Measurements from ENCODE around the gene PLOD3. TPM values are rescaled to one million over a fixed set of nuclear protein-coding genes. Genes with fewer than 3 reads are reported as not detected.

Gene PLOD3
- total and polyA plus RNA-seq, 2 donors (not counting 3 experiments of a cell fraction or from before 2014, with no cell fraction given) = 143 to 170 TPM

GRCh38 chr7:101175664-101176063, 41.7 kb downstream of the PLOD3 start:
- BruUV-seq (replicated peaks) = no TSS peak

GRCh38 chr7:101174322-101174854, 43.0 kb downstream of the PLOD3 start:
- H3K27ac ChIP-seq (ENCODE audit: insufficient read depth, low read depth, low read length) = no peak overlapping the region
- no peak for FAIRE-seq
- no TSS peak for BruUV-seq (replicated peaks)
- dilution Hi-C loops (cut with MboI; ENCODE audit: extremely low pct_ligation_motif_present, low sequenced_read_pairs) (no loop called here), intact Hi-C loops (cut with micrococcal nuclease) (loop anchor here (10.0 kb wide), 1 partner anchor 560 kb away; no protein-coding TSS in a partner anchor)
- TF ChIP-seq EZH2 (IDR thresholded peaks at IDR 0.05; ENCODE audit: borderline replicate concordance, low read depth, low read length, severe bottlenecking) (peak; percentile 61), GATA2 (IDR thresholded peaks at IDR 0.05; ENCODE audit: insufficient read depth, insufficient read length, low read depth, low read length) (no peak)
- ChIA-PET POLR2A (no interaction called here), CTCF (interaction anchor here (1.3 to 6.3 kb wide), 4 partner anchors 10 to 108 kb away, joined by 4 to 39 read pairs (median 13); no protein-coding TSS in a partner anchor)
- no peaks in the 10 kb centered on the region for H3K9me3 ChIP-seq (replicated peaks; ENCODE audit: control insufficient read depth, insufficient read depth, low read length)
- H2AFZ ChIP-seq (ENCODE audit: low read depth, low read length) = no peak overlapping the region
- H3K36me3 ChIP-seq (ENCODE audit: control insufficient read depth in 2 of 2, extremely low read depth in 1 of 2, insufficient read depth in 2 of 2, low read length in 2 of 2) = no peaks in the 10 kb centered on the region
- no peak overlapping the region for H3K9ac ChIP-seq (replicated peaks; ENCODE audit: extremely low read depth, insufficient read depth, low read length)
- peaks cover 79 to 84% of the 10 kb centered on the region in 2 experiments for H3K27me3 ChIP-seq (ENCODE audit: control insufficient read depth in 2 of 2, insufficient read depth in 2 of 2, low read length in 2 of 2)
- H3K4me1 ChIP-seq (ENCODE audit: control insufficient read depth, extremely low read depth, insufficient read depth, low read length) = no peaks in the 10 kb centered on the region
- no peak overlapping the region for H3K4me2 ChIP-seq (ENCODE audit: insufficient read depth, low read length)
- H3K4me3 ChIP-seq (replicated peaks in 1 of 3; ENCODE audit: insufficient read depth in 1 of 3, low read depth in 1 of 3, low read length in 3 of 3) = no peak overlapping the region
- H4K20me1 ChIP-seq (replicated peaks; ENCODE audit: control insufficient read depth, extremely low read depth, insufficient read depth, low read length) = no peaks in the 10 kb centered on the region
- no peak for DNase-seq (ENCODE audit: low read depth, low spot score)
- H3K79me2 ChIP-seq (ENCODE audit: control insufficient read depth, insufficient read depth, low read length) = no peaks in the 10 kb centered on the region
- no peaks in the 10 kb centered on the region for H3K9me1 ChIP-seq (replicated peaks; ENCODE audit: control insufficient read depth, extremely low read depth, insufficient read depth, low read length)

More at GRCh38 chr7:101175664-101176063, 41.7 kb downstream of the PLOD3 start:
- no peak overlapping the region for H3K27ac ChIP-seq (ENCODE audit: insufficient read depth, low read depth, low read length)
- CTCF ChIA-PET = interaction anchor here (1.0 to 6.3 kb wide), 2 partner anchors 16 to 31 kb away, joined by 3 to 39 read pairs; no protein-coding TSS in a partner anchor
- intact Hi-C loops (cut with micrococcal nuclease) = loop anchor here (10.0 kb wide), 1 partner anchor 559 kb away; no protein-coding TSS in a partner anchor
- no peaks in the 10 kb centered on the region for H4K20me1 ChIP-seq (replicated peaks; ENCODE audit: control insufficient read depth, extremely low read depth, insufficient read depth, low read length)
- H2AFZ ChIP-seq (ENCODE audit: low read depth, low read length) = no peak overlapping the region
- H3K9me3 ChIP-seq (replicated peaks; ENCODE audit: control insufficient read depth, insufficient read depth, low read length) = no peaks in the 10 kb centered on the region
- H3K4me2 ChIP-seq (ENCODE audit: insufficient read depth, low read length) = no peak overlapping the region
- no peaks in the 10 kb centered on the region for H3K79me2 ChIP-seq (ENCODE audit: control insufficient read depth, insufficient read depth, low read length)
- no peaks in the 10 kb centered on the region for H3K36me3 ChIP-seq (ENCODE audit: control insufficient read depth in 2 of 2, extremely low read depth in 1 of 2, insufficient read depth in 2 of 2, low read length in 2 of 2)
- POLR2A ChIA-PET = no interaction called here
- no peak overlapping the region for H3K4me3 ChIP-seq (replicated peaks in 1 of 3; ENCODE audit: insufficient read depth in 1 of 3, low read depth in 1 of 3, low read length in 3 of 3)
- H3K27me3 ChIP-seq (ENCODE audit: control insufficient read depth in 2 of 2, insufficient read depth in 2 of 2, low read length in 2 of 2) = peaks cover 77 to 84% of the 10 kb centered on the region in 2 experiments
- H3K9me1 ChIP-seq (replicated peaks; ENCODE audit: control insufficient read depth, extremely low read depth, insufficient read depth, low read length) = no peaks in the 10 kb centered on the region
- dilution Hi-C loops (cut with MboI; ENCODE audit: extremely low pct_ligation_motif_present, low sequenced_read_pairs) = no loop called here
- FAIRE-seq (no peak), DNase-seq (ENCODE audit: low read depth, low spot score) (no peak)
- TF ChIP-seq EZH2 (IDR thresholded peaks at IDR 0.05; ENCODE audit: borderline replicate concordance, low read depth, low read length, severe bottlenecking) (peak; percentile 54), FOS (IDR thresholded peaks at IDR 0.05; ENCODE audit: borderline replicate concordance, insufficient read depth, low read length) (no peak), POLR2A (IDR thresholded peaks at IDR 0.05; ENCODE audit: low read depth, low read length) (no peak)
- H3K4me1 ChIP-seq (ENCODE audit: control insufficient read depth, extremely low read depth, insufficient read depth, low read length) = no peaks in the 10 kb centered on the region
- H3K9ac ChIP-seq (replicated peaks; ENCODE audit: extremely low read depth, insufficient read depth, low read length) = no peak overlapping the region
